Body of pancreas (tissue), 4 donors: ENCODE results near the gene POLD2. TPM values are rescaled to one million over a fixed set of nuclear protein-coding genes. Genes with fewer than 3 reads are reported as not detected.

Experiments
- ATAC-seq: fragments of 150-250 bp; one replicate; pipeline ENCODE4 v1.9.1; 2016
- DNase-seq, 4 donors: peaks; one replicate each; pipeline ENCODE4 v3.0.0-alpha.2; 2019
- H3K27ac ChIP-seq, 4 donors: fragments of 200-600 bp; sonication (generic); 1 replicate in 3 of 4; 2 replicates in 1 of 4; pipeline versions ENCODE4 v1.5.1 to v1.6.1; 2016 to 2019; ENCODE audit warnings: mild to moderate bottlenecking in 1 of 4, mixed read lengths in 1 of 4, moderate library complexity in 1 of 4
- H3K27me3 ChIP-seq, 2 donors: fragments of 200-600 bp; sonication (generic); one replicate each; pipeline ENCODE4 v1.6.0; 2016; ENCODE audit warnings: mild to moderate bottlenecking in 1 of 2
- H3K36me3 ChIP-seq, 2 donors: fragments of 200-600 bp; sonication (generic); replicated peaks in 1 of 2; 2 replicates each; pipeline ENCODE4 v1.5.1; 2016; ENCODE audit warnings: low read depth in 2 of 2; ENCODE audit not compliant: insufficient read depth in 1 of 2
- H3K4me1 ChIP-seq: fragments of 200-600 bp; sonication (generic); one replicate; pipeline ENCODE4 v1.6.0; 2016
- H3K4me3 ChIP-seq, 2 donors: fragments of 200-600 bp; sonication (generic); 1 replicate in 1 of 2; 2 replicates in 1 of 2; pipeline ENCODE4 v1.5.1; 2016 to 2019
- H3K9me3 ChIP-seq, 3 donors: fragments of 200-600 bp; sonication (generic); 1 replicate in 2 of 3; 2 replicates in 1 of 3; pipeline ENCODE4 v1.5.1; 2016
- POLR2A ChIP-seq, 3 donors: fragments of 450-650 bp; IDR thresholded peaks; one replicate each; pipeline ENCODE4 v1.6.1; 2016; ENCODE audit warnings: antibody characterized with exemption in 3 of 3, mild to moderate bottlenecking in 2 of 3
- WGBS, 2 donors: methylation state at CpG; one replicate each; pipeline ENCODE4 v1.1.5; 2017; 5-methylcytosine and 5-hydroxymethylcytosine counted together
- intact Hi-C: fragments of 100-400 bp; cut with DNase I; formaldehyde crosslinking; loops from one replicate; pipeline ENCODE4 v1.15.1; 2023
- total RNA-seq, 2 donors: library from RNA; depleted of rRNA; stranded (reverse); fragments of >200 nt; gene quantifications; one replicate each; pipeline ENCODE4 v1.1.0, GENCODE V29; 2016
- TF ChIP-seq, protein P1 (sequence below), 7 experiments: fragments of 450-650 bp in 4 of 7; fragments of 200-600 bp in 3 of 7; sonication (generic) in 3 of 7; IDR thresholded peaks; one replicate each; pipeline ENCODE4 v1.5.1; 2016 to 2019; ENCODE audit warnings: antibody characterized with exemption in 7 of 7

POLD2 gene
- total RNA-seq, 2 donors from 2014 or later = 32.7 to 64.6 TPM

DNA sequence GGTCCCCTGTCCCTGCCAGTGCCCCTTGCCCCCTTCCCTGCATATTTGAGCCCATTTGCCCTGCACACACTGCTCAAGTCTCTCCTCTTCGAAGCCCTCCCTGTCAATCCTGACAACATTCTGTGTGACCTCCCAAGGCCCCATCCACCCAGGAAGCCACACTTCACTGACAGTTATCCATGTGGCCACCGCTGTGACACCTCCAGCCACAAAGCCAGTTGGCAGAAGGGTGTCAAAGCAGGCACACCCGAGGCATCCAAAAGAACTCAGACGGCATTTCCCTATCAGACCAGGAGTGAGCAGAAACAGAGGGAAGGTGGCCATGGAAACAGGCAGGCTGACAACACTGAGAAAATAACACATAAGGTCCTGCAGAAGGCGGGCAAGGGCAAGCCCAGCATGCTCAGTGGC is 45.7 kb downstream of the POLD2 start:
- ATAC-seq = no peak
- DNase-seq = no peak
- H3K27ac ChIP-seq = no peak overlapping the region

GRCh38 chr7:44077061-44077460 is 46.3 kb downstream of the POLD2 start:
- peaks cover 0 to 21% of the 10 kb centered on the region in 2 donors for H3K36me3 ChIP-seq
- TF ChIP-seq, protein P1, sequence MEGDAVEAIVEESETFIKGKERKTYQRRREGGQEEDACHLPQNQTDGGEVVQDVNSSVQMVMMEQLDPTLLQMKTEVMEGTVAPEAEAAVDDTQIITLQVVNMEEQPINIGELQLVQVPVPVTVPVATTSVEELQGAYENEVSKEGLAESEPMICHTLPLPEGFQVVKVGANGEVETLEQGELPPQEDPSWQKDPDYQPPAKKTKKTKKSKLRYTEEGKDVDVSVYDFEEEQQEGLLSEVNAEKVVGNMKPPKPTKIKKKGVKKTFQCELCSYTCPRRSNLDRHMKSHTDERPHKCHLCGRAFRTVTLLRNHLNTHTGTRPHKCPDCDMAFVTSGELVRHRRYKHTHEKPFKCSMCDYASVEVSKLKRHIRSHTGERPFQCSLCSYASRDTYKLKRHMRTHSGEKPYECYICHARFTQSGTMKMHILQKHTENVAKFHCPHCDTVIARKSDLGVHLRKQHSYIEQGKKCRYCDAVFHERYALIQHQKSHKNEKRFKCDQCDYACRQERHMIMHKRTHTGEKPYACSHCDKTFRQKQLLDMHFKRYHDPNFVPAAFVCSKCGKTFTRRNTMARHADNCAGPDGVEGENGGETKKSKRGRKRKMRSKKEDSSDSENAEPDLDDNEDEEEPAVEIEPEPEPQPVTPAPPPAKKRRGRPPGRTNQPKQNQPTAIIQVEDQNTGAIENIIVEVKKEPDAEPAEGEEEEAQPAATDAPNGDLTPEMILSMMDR (IDR thresholded peaks at IDR 0.05) = no peak
- intact Hi-C loops = no loop called here
- ATAC-seq (no peak), DNase-seq (no peak)
- H3K9me3 ChIP-seq = no peaks in the 10 kb centered on the region
- H3K4me3 ChIP-seq = no peak overlapping the region
- peaks cover 32% of the 10 kb centered on the region for H3K4me1 ChIP-seq
- H3K27me3 ChIP-seq = no peaks in the 10 kb centered on the region
- WGBS, 2 donors = 89 to 91% methylated on average over 4 to 9 of the region's 9 CpGs
- H3K27ac ChIP-seq = no peak overlapping the region

More for the DNA sequence above, 45.7 kb downstream of the POLD2 start:
- H3K27me3 ChIP-seq = no peaks in the 10 kb centered on the region
- H3K4me3 ChIP-seq = no peak overlapping the region
- intact Hi-C loops = no loop called here
- TF ChIP-seq POLR2A (IDR thresholded peaks at IDR 0.05) = no peak
- TF ChIP-seq, protein P1 (IDR thresholded peaks at IDR 0.05) = no peak
- no peaks in the 10 kb centered on the region for H3K9me3 ChIP-seq
- peaks cover 0 to 21% of the 10 kb centered on the region in 2 donors for H3K36me3 ChIP-seq
- peaks cover 32% of the 10 kb centered on the region for H3K4me1 ChIP-seq
- 83 to 88% methylated on average over 5 of the region's 5 CpGs for WGBS, 2 donors

- H3K4me3 ChIP-seq = no peak overlapping the region
- H3K9me3 ChIP-seq = no peaks in the 10 kb centered on the region
- H3K27me3 ChIP-seq = no peaks in the 10 kb centered on the region
- WGBS, 2 donors = 91% methylated on average over 14 to 20 of the region's 20 CpGs
- no peak overlapping the region for H3K27ac ChIP-seq
- peak; percentile 62 for ATAC-seq
- DNase-seq = peak; percentile 71 to 90 (median 80)
- peaks cover 28% of the 10 kb centered on the region for H3K4me1 ChIP-seq
- no peak for TF ChIP-seq POLR2A (IDR thresholded peaks at IDR 0.05)
- TF ChIP-seq, protein P1 (IDR thresholded peaks at IDR 0.05) = peak in 1 of 7 experiments; percentile 5
- H3K36me3 ChIP-seq = peaks cover 0 to 21% of the 10 kb centered on the region in 2 donors
- intact Hi-C loops = no loop called here
Observed at GRCh38 chr7:44076101-44076895, 47.0 kb downstream of the POLD2 start.

DNA sequence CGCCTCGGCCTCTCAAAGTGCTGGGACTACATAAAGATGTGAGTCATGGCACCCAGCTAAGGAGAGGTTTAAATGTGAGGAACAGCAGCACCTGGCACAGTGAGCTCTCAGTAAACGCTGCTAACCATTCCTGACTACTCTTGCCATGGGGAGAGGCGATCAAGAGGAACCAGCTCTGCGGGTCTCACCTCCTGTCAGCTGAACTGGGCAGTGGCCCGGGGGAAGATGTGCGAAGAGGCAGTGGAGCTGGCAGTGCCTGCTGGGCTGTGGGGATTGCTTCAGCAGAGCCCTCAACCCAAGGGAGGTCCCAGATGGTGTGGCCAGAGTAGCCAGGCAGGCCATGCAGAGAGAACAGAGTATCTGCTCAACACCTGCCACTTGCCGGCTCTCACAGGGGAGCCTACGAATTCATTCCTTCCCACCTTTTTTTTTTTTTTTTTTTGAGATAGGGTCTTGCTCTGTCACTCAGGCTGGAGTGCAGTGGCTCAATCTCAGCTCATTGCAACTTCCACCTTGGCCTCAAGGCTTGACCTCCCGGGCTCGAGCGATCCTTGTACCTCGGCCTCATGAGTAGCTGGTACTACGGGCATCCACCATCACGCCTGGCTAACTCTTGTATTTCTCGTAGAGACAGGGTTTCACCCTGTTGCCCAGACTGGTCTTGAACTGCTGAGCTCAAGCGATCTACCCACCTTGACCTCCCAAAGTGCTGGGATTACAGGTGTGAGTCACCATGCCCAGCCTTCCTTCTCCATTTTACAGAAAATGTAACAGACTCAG is 47.9 kb downstream of the POLD2 start:
- Histone ChIP-seq H3K4me3 (no peak overlapping the region), H3K27ac (no peak overlapping the region), H3K36me3 (peaks cover 0 to 21% of the 10 kb centered on the region in 2 donors), H3K9me3 (no peaks in the 10 kb centered on the region), H3K27me3 (no peaks in the 10 kb centered on the region), H3K4me1 (peaks cover 20% of the 10 kb centered on the region)
- ATAC-seq (no peak), DNase-seq (no peak)
- WGBS, 2 donors = 86 to 92% methylated on average over 12 to 17 of the region's 17 CpGs
- intact Hi-C loops = no loop called here
- TF ChIP-seq, protein P1 (IDR thresholded peaks at IDR 0.05) = no peak
- TF ChIP-seq POLR2A (IDR thresholded peaks at IDR 0.05) = no peak
